Skin of body (tissue), 2 donors: ENCODE data around the gene KREMEN1. TPM values are rescaled to one million over a fixed set of nuclear protein-coding genes. Genes with fewer than 3 reads are reported as not detected.
A peak's percentile ranks its signal among the peaks of the same experiment; 100 is the strongest.
"Not testable (repeated sequence)": the region's sequence is repeated elsewhere in the genome, so short reads cannot be mapped to it uniquely, and the experiment has no call there.

Experiments
- DNase-seq: peaks from one replicate; lab custom pipeline; 2025; lab: John Stamatoyannopoulos, UW
- total RNA-seq: library from RNA; depleted of rRNA; stranded (reverse); fragments of >200 nt; gene quantifications from one replicate; pipeline ENCODE4 v1.2.3, GENCODE V29; 2014

KREMEN1 gene
- total RNA-seq, 1 donor from 2014 or later, result 30.4 TPM

- peak; percentile 65 for DNase-seq
Observed at GRCh38 chr22:29078036-29078868, 5.4 kb downstream of the KREMEN1 start.

GRCh38 chr22:29078869-29079207 is 6.0 kb downstream of the KREMEN1 start:
- DNase-seq, result no peak

- peak; percentile 61 for DNase-seq
Observed at GRCh38 chr22:29079218-29079901, 6.5 kb downstream of the KREMEN1 start.

- DNase-seq, result peak; percentile 64
Observed at GRCh38 chr22:29080106-29080975, 7.5 kb downstream of the KREMEN1 start.

GRCh38 chr22:29081517-29082236 is 8.8 kb downstream of the KREMEN1 start:
- no peak for DNase-seq

GRCh38 chr22:29082826-29083545 is 10.2 kb downstream of the KREMEN1 start:
- DNase-seq, result no peak

- DNase-seq, result not testable (repeated sequence)
Observed at GRCh38 chr22:29083576-29083932, 10.7 kb downstream of the KREMEN1 start.

GRCh38 chr22:29083933-29084591 is 11.2 kb downstream of the KREMEN1 start:
- no peak for DNase-seq

GRCh38 chr22:29087012-29087411 is 14.2 kb downstream of the KREMEN1 start:
- DNase-seq, result peak; percentile 10

- DNase-seq, result no peak
Observed at GRCh38 chr22:29088809-29089208, 16.0 kb downstream of the KREMEN1 start.

GRCh38 chr22:29089507-29089906 is 16.7 kb downstream of the KREMEN1 start:
- no peak for DNase-seq

- no peak for DNase-seq
Observed at GRCh38 chr22:29090039-29090438, 17.2 kb downstream of the KREMEN1 start.

- no peak for DNase-seq
Observed at GRCh38 chr22:29092243-29092642, 19.4 kb downstream of the KREMEN1 start.

GRCh38 chr22:29093030-29093429 is 20.2 kb downstream of the KREMEN1 start:
- no peak for DNase-seq

- peak; percentile 87 for DNase-seq
Observed at GRCh38 chr22:29093501-29094300, 20.9 kb downstream of the KREMEN1 start.

GRCh38 chr22:29095459-29095858 is 22.6 kb downstream of the KREMEN1 start:
- DNase-seq, result no peak

GRCh38 chr22:29096736-29097669 is 24.2 kb downstream of the KREMEN1 start:
- no peak for DNase-seq

GRCh38 chr22:29098296-29098695 is 25.5 kb downstream of the KREMEN1 start:
- DNase-seq, result no peak
